Measurements from ENCODE around the gene ULK3. TPM values are rescaled to one million over a fixed set of nuclear protein-coding genes. Genes with fewer than 3 reads are reported as not detected.
A peak's percentile ranks its signal among the peaks of the same experiment; 100 is the strongest.

ULK3 gene
- total RNA-seq, 2 donors from 2014 or later: 48.5 to 53.8 TPM

GRCh38 chr15:74873756-74874424 lies 30.9 kb upstream of the ULK3 start:
- Mint-ChIP-seq H3K36me3 (ENCODE audit: insufficient read depth in 2 of 2) (peaks cover 8% of the 10 kb centered on the region in 2 donors), H3K4me3 (peak overlapping the region; percentile 95 to 100), H3K9me3 (peaks cover 0 to 2% of the 10 kb centered on the region in 2 donors), H3K4me1 (ENCODE audit: low read depth) (peaks cover 49% of the 10 kb centered on the region), H3K27me3 (ENCODE audit: low read depth) (no peaks in the 10 kb centered on the region), H3K27ac (peak overlapping the region; percentile 11)
- peak in 1 of 2 donors; percentile 32 for DNase-seq
- no peak for ATAC-seq (replicated peaks in 1 of 2)

GRCh38 chr15:74873036-74873755 lies 30.2 kb upstream of the ULK3 start, which contains the start of gene SCAMP2:
TSS of gene SCAMP2 (minus strand) at chr15:74873365. CDS start at chr15:74873255, 110 bp downstream.
- ATAC-seq (replicated peaks in 1 of 2) (peak; percentile 85 to 89), DNase-seq (peak; percentile 91 to 95)
- Mint-ChIP-seq H3K4me3 (peak within 1 kb of the TSS; percentile 95 to 100), H3K27me3 (ENCODE audit: low read depth) (no peaks in the 10 kb centered on the region), H3K4me1 (ENCODE audit: low read depth) (peaks cover 56% of the 10 kb centered on the region), H3K27ac (peak within 1 kb of the TSS; percentile 89), H3K36me3 (ENCODE audit: insufficient read depth in 2 of 2) (peaks cover 8% of the 10 kb centered on the region in 2 donors), H3K9me3 (peaks cover 0 to 2% of the 10 kb centered on the region in 2 donors)

GRCh38 chr15:74872702-74873035 lies 29.7 kb upstream of the ULK3 start:
- peak overlapping the region; percentile 95 to 100 for H3K4me3 Mint-ChIP-seq
- H3K27ac Mint-ChIP-seq: peak overlapping the region; percentile 89

GRCh38 chr15:74870436-74871215 lies 27.7 kb upstream of the ULK3 start:
- peaks cover 0 to 2% of the 10 kb centered on the region in 2 donors for H3K9me3 Mint-ChIP-seq
- H3K4me3 Mint-ChIP-seq: peak overlapping the region; percentile 95 to 100
- H3K27ac Mint-ChIP-seq: peak overlapping the region; percentile 94
- peaks cover 82% of the 10 kb centered on the region for H3K4me1 Mint-ChIP-seq (ENCODE audit: low read depth)
- no peaks in the 10 kb centered on the region for H3K27me3 Mint-ChIP-seq (ENCODE audit: low read depth)
- DNase-seq (no peak), ATAC-seq (replicated peaks in 1 of 2) (no peak)
- H3K36me3 Mint-ChIP-seq (ENCODE audit: insufficient read depth in 2 of 2): peaks cover 10 to 12% of the 10 kb centered on the region in 2 donors

More at GRCh38 chr15:74872702-74873035, 29.7 kb upstream of the ULK3 start:
- DNase-seq (no peak), ATAC-seq (replicated peaks in 1 of 2) (no peak)
- Mint-ChIP-seq H3K9me3 (peaks cover 0 to 2% of the 10 kb centered on the region in 2 donors), H3K4me1 (ENCODE audit: low read depth) (peaks cover 62% of the 10 kb centered on the region), H3K27me3 (ENCODE audit: low read depth) (no peaks in the 10 kb centered on the region), H3K36me3 (ENCODE audit: insufficient read depth in 2 of 2) (peaks cover 10 to 12% of the 10 kb centered on the region in 2 donors)

GRCh38 chr15:74869726-74870407 lies 26.9 kb upstream of the ULK3 start:
- DNase-seq (peak; percentile 66 to 67), ATAC-seq (replicated peaks in 1 of 2) (peak; percentile 64 to 68)
- peaks cover 86% of the 10 kb centered on the region for H3K4me1 Mint-ChIP-seq (ENCODE audit: low read depth)
- no peaks in the 10 kb centered on the region for H3K27me3 Mint-ChIP-seq (ENCODE audit: low read depth)
- H3K27ac Mint-ChIP-seq: peak overlapping the region; percentile 94
- no peaks in the 10 kb centered on the region for H3K9me3 Mint-ChIP-seq
- H3K4me3 Mint-ChIP-seq: peak overlapping the region; percentile 95 to 100
- peaks cover 10 to 12% of the 10 kb centered on the region in 2 donors for H3K36me3 Mint-ChIP-seq (ENCODE audit: insufficient read depth in 2 of 2)

- Mint-ChIP-seq H3K27ac (peak overlapping the region; percentile 94), H3K36me3 (ENCODE audit: insufficient read depth in 2 of 2) (peaks cover 10 to 12% of the 10 kb centered on the region in 2 donors), H3K9me3 (no peaks in the 10 kb centered on the region), H3K4me1 (ENCODE audit: low read depth) (peaks cover 89% of the 10 kb centered on the region), H3K27me3 (ENCODE audit: low read depth) (no peaks in the 10 kb centered on the region), H3K4me3 (peak overlapping the region; percentile 95 to 100)
- DNase-seq (no peak), ATAC-seq (replicated peaks in 1 of 2) (peak in 1 of 2 donors; percentile 28)
These were observed 26.4 kb upstream of the ULK3 start for GRCh38 chr15:74869372-74869725.

GRCh38 chr15:74868059-74868458 lies 25.1 kb upstream of the ULK3 start:
- Mint-ChIP-seq H3K9me3 (no peaks in the 10 kb centered on the region), H3K27me3 (ENCODE audit: low read depth) (no peaks in the 10 kb centered on the region), H3K4me3 (peak overlapping the region; percentile 66 to 74), H3K36me3 (ENCODE audit: insufficient read depth in 2 of 2) (peaks cover 10 to 12% of the 10 kb centered on the region in 2 donors), H3K4me1 (ENCODE audit: low read depth) (peaks cover 90% of the 10 kb centered on the region), H3K27ac (peak overlapping the region; percentile 68)
- no peak for DNase-seq
- ATAC-seq (replicated peaks in 1 of 2): no peak

GRCh38 chr15:74867466-74868038 lies 24.6 kb upstream of the ULK3 start:
- ATAC-seq (replicated peaks in 1 of 2) (no peak), DNase-seq (no peak)
- Mint-ChIP-seq H3K36me3 (ENCODE audit: insufficient read depth in 2 of 2) (peaks cover 7 to 8% of the 10 kb centered on the region in 2 donors), H3K4me3 (peak overlapping the region; percentile 66 to 74), H3K9me3 (no peaks in the 10 kb centered on the region), H3K4me1 (ENCODE audit: low read depth) (peaks cover 86% of the 10 kb centered on the region), H3K27ac (peak overlapping the region; percentile 68), H3K27me3 (ENCODE audit: low read depth) (no peaks in the 10 kb centered on the region)

GRCh38 chr15:74866090-74866489 lies 23.1 kb upstream of the ULK3 start:
- no peaks in the 10 kb centered on the region for H3K27me3 Mint-ChIP-seq (ENCODE audit: low read depth)
- peaks cover 74% of the 10 kb centered on the region for H3K4me1 Mint-ChIP-seq (ENCODE audit: low read depth)
- peaks cover 5 to 6% of the 10 kb centered on the region in 2 donors for H3K36me3 Mint-ChIP-seq (ENCODE audit: insufficient read depth in 2 of 2)
- H3K4me3 Mint-ChIP-seq: peak overlapping the region in 1 of 2 donors; percentile 15
- no peaks in the 10 kb centered on the region for H3K9me3 Mint-ChIP-seq
- H3K27ac Mint-ChIP-seq: peak overlapping the region; percentile 4
- DNase-seq (no peak), ATAC-seq (replicated peaks in 1 of 2) (no peak)

GRCh38 chr15:74865316-74865715 lies 22.4 kb upstream of the ULK3 start:
- no peak for ATAC-seq (replicated peaks in 1 of 2)
- no peak overlapping the region for H3K4me3 Mint-ChIP-seq

GRCh38 chr15:74864296-74864695 lies 21.3 kb upstream of the ULK3 start:
- Mint-ChIP-seq H3K27me3 (ENCODE audit: low read depth) (no peaks in the 10 kb centered on the region), H3K9me3 (no peaks in the 10 kb centered on the region), H3K27ac (no peak overlapping the region), H3K4me1 (ENCODE audit: low read depth) (peaks cover 68% of the 10 kb centered on the region), H3K36me3 (ENCODE audit: insufficient read depth in 2 of 2) (peaks cover 2 to 4% of the 10 kb centered on the region in 2 donors), H3K4me3 (no peak overlapping the region)
- DNase-seq (no peak), ATAC-seq (replicated peaks in 1 of 2) (no peak)

More at GRCh38 chr15:74865316-74865715, 22.4 kb upstream of the ULK3 start:
- Mint-ChIP-seq H3K27me3 (ENCODE audit: low read depth) (no peaks in the 10 kb centered on the region), H3K4me1 (ENCODE audit: low read depth) (peaks cover 68% of the 10 kb centered on the region), H3K27ac (peak overlapping the region; percentile 72), H3K36me3 (ENCODE audit: insufficient read depth in 2 of 2) (peaks cover 5 to 6% of the 10 kb centered on the region in 2 donors), H3K9me3 (no peaks in the 10 kb centered on the region)
- DNase-seq: no peak
